Stimulated activated CD8-positive, alpha-beta memory T cell treated with anti-CD3 and anti-CD28 coated beads, Interleukin-15, amount 100 ng/mL, for 4 hours (primary cell): ENCODE data around the gene DDX6.
"Not testable (repeated sequence)": the region's sequence is repeated elsewhere in the genome, so short reads cannot be mapped to it uniquely, and the experiment has no call there.

Experiments
- DNase-seq, 2 donors: peaks; one replicate each; pipeline ENCODE4 v3.0.0-alpha.2; 2020; ENCODE audit warnings: low read depth in 2 of 2

Gene DDX6

DNA sequence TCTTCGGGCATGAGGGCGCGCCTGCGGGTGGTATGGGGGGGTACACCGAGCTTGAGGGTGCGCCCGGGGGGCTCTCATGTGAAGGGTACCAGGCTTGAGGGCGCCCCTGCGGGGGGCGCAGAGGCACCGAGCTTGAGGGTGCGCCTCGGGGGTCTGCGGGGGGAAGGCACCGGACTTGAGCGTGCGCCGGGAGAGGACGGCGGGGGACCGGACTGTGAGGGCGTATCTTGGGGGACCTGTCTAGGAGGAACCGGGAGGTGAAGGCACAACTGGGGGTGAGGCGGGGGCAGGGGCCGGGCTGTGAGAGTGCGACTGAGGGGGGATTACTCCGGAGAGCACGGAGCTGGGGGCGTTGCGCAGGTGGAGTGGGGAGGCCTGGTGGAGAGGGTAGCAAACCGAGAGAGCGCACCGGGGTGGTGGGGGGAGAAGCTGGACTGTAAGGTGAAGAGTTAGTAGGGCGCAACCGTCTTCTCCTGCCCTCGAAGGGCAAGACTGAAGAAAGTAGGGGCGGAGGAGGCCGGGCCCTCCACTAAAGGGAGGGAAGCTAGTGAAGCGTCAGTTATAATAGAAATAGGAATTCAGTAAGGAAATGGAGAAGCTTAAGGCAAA, 1.1 kb upstream of the DDX6 start:
- peak; percentile 21 for DNase-seq

DNA sequence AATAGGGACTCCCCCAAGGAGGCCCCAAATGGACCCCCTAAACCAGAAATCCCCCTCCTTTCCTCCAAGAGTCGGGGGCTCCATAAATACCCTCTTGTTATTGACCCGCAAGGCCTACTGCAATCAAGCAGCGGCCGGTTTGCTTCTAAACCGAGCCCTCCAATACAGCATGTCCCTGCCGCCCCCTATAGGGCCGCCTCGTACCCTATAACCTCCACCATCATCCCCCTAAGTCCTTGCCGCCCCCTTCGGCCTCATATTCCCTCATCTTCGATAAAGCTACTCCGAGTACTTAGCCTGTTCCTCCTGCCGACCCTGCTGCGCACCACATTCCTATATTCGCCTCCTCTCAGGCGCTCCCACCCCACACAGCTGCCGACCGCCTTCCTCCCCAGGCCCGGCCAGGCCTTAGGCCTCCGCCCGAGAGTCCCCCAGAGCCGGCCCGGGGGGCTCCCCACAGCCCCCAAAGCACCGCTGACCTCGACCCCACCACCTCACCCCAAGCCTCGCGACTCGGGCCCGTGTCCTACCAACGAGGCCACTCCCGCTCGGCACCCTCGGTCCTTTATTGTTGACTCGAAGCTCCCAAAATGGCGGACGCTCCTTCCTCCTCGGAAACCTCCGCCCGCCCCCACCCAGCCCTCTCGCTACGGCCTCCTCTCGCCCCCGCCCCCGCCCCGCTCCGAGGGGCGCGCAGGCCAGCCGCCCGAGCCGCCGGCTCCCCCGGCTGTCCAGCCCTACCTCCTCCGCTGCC, 430 bp downstream of the DDX6 start:
- DNase-seq = peak; percentile 21 to 39

DNA sequence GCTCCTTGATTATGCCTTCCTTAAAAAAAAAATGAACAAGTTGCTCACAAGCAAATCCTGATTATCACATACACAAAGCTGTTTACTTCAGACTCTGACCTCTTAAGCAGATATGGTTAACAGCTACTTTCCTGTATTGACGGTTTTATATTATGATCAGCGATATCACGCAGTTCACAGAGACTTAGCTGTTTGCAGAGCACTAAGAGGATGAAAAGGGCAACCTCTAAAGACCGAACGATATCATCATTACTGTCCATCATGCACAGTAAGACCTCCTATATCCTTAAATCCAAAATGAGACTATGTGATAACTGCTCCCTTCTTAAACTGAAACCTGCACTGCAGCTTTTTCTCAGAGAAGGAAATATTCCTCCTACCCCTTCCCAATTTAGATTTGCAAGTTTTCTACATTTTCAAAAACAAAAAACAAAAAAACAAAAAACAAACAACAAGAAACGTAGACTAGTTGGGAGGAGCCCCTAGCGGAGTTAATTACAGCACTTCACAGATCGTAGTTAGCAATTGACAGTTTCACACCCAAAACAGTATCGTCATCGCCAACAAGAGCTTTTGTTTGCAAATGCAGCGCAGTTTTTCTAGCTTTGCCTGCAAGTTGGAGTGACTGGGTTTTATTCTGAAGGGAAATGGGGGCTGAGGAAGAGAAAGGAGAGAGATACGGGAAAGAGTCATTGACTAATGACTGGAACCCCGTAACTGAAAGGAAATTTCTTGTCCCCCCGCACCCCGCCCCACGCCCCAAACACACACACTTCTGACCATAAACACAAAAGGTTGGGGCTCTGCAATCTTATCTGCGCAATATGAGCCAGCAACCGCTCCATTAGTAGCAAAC, 1.2 kb downstream of the DDX6 start:
- DNase-seq = peak in 1 of 2 donors; percentile 10

DNA sequence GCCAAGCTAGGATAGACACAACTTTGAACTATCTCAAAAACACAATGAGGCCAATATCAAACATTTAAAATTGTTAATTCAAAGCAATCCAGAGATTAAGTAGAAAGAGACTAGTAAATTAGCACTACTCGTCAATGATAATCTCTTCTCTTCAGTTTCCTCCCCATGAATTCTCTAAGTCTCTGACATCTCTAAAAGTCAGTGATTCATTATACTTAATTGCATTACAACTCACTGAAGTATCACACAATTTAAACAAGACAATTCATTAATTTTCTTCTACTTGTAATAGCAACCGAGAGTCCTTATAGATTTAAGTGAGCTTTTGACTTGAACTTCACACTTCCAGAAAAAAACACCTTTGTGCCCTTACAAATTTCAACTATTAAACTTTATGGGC, 4.3 kb downstream of the DDX6 start:
- no peak for DNase-seq

DNA sequence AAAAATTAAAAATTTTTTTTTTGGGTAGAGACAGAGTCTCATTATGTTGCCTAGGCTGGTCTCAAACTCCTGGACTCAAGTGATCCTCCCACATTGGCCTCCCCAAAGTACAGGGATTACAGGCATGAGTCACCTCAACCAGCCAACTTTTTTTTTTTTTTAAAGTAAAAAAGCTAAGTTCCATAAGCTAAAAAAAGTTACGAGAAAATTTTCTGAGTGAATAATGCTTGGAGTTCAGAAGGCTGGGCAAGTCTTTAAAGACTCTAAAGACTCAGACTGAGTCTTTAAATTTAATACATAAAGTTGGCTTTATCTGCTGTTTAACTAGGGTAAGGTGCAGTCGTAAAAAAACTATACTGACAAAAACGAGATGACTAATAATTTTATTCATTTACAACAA, 5.6 kb downstream of the DDX6 start:
- DNase-seq = no peak

DNA sequence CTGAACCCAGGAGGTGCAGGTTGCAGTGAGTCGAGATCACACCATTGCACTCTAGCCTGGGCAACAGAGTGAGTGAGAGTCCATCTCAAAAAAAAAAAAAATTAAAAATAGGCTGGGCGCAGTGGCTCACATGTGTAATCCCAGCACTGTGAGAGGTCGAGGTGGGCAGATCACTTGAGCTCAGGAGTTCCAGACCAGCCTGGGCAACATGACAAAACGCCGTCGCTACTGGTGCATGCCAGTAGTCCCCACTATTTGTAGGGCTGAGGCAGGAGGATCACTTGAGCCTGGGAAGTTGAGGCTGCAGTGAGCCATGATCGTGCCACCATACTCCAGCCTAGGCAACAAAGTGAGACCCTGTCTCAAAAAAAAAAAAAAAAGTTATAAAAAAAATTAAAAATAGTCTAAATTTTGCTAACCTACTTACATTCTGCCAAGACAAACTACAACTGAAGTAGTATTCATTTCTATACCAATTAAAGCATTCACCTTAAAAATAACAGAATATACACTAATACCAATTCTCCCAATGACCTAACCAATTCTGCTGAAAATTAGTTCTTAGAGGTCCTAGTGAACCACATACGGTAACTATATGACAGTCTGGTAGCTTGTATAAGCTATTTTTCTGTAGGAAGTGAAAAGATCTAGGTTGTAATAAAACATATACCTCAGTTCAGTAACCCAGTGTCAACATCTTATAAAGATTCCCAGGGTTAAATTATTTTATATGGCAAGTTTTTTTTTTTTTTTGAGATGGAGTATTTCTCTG, 7.1 kb downstream of the DDX6 start:
- no peak for DNase-seq

DNA sequence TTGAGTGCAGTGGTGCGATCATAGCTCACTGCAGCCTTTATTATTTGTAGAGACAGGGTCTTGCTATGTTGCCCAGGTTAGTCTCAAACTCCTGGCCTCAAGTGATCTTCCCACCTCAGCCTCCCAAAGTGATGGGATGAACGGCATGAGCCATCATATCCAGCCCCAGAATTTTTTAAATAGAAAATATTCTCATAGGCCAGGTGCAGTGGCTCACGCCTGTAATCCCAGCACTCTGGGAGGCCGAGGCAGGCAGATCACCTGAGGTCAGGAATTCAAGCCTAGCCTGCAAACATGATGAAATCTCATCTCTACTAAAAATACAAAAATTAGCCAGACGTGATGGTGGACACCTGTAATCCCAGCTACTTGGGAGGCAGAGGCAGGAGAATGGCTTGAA, 7.6 kb downstream of the DDX6 start:
- not testable (repeated sequence) for DNase-seq

DNA sequence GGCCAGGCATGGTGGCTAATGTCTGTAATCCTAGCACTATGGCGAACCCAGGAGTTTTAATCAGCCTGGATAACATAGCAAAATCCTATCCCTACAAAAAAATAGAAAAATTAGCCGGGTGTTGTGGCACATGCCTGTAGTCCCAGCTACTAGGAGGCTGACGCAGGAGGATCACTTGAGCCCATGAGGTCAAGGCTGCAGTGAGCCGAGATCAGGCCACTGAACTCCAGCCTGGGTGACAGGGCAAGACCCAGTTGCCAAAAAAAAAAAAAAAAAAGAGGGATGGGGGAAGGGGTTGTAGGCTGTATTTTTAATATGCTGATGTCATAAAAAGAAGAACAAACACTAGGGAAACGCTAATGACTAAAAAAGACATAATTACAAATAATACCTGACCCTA, 12.1 kb downstream of the DDX6 start:
- DNase-seq = no peak

DNA sequence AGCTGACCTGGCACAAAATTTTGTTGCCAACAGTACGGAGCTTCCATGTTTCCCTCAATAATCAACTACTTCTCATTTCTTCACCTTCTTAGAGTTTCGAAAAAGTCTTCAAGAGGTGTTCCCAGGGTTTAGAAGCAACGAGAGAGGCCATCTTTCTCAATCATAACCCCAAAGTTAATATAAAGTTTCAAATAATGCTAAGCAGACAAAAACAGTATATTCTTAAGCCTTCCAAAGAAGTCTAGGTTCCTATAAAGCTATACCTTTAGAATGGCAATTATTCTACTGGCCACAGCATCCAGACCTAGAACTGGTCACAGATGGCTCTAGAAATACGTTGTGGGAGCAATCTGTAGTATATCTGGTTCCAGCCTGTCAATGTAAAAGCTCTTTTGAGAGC, 16.9 kb downstream of the DDX6 start:
- DNase-seq = no peak

DNA sequence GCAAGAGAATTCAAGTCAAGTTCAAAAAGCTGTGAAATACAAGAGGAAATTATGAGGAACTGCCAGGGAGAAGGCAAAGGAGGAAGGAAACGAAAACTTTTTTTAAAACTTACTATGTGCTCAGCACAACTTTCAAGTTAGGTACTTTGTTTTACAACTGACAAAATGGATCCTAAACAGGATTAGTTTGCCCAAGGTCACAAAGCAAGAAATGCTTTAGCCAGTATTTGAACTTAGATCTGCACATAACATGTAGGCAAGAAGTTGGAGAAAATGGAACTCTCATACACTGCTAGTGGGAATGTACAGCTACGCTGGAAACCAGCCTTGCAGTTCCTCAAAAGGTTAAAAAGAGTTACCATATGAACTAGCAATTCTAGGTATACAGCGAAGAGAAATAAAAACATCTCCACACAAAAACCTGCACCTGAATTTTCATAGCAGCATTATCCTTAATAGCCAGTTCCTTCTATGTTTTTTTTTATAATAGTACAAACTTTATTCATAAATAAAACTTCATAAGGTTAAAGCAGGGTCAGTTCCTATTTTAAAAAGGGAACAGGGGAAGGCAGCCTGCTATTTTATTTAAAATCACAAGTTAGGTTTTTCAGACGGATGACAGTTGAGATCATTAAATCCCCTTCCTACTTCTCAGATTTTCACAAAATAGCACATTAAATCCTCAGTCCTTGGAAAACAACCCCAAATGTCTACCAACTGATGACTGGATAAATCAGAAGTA, 19.2 kb downstream of the DDX6 start:
- DNase-seq = no peak

DNA sequence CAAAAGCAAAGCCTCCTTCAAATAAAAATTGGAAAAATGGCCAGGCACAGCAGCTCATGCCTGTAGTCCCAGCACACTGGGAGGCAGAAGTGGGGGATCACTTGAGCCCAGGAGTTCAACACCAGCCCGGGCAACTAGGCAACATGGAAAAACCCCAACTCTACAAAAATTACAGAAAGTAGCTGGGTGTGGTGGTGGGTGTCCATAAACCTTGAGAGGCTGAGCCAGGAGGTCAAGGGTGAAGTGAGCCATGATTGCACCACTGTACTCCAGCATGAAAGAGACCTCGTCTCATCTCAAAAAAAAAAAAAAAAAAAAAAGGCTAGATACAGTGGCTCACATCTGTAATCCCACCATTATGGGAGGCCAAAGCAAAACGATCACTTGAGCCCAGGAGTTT, 22.3 kb downstream of the DDX6 start:
- no peak for DNase-seq

DNA sequence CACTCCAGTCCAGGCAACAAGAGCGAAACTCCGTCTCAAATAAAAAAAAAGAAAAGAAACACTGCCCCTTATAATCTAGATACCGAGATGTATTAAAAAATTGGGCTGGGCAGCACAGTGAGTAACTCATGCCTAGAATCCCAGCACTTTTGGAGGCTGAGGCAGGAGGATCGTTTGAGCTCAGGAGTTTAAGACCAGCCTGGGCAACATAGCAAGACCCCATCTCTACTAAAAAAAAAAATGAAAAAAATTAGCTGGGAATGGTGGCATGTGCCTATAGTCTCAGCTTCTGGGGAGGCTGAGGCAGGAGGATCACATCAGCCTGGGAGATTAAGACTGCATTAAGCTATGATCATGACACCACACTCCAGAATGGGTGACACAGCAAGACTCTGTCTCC, 24.9 kb downstream of the DDX6 start:
- no peak for DNase-seq

DNA sequence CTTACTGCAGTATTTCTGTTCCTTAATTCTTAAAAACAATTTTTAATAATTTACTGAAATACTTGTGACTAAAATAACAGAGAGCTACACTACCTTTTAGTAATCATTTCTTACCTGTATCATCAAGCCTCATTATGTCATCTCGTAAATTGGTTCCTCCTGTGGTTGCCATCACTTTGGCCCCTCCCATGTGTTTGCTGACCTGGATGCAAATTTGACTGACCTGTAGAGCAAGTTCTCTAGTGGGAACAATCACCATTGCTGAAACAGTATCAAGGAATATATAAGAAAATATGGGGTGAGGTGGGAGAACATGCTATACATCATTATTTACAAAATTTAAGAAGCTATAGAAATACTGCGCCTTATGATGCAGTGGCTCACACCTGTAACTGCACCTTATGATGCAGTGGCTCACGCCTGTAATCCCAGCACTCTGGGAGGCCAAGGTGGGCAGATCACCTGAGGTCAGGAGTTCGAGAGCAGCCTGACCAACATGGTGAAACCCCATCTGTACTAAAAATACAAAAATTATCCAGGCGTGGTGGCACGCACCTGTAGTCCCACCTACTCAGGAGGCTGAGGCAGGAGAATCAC, 25.8 kb downstream of the DDX6 start:
- DNase-seq = not testable (repeated sequence)

DNA sequence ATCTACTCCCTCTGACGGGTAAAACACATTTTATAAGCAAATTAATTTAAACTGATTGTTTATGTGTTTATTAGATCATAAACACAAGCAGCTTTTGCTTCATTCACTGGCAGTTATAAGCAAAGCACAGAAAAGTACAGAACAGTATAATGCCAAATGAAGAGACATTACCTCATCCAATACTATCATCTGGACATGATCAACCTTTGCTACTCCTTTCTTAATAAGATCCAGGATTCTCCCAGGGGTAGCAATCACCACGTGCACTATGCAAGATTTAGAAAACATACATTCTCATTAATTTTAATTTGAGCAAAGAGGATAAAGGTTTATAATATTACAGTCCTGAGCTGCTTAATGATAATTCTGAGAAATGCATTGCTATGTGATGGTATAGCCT, 27.9 kb downstream of the DDX6 start:
- no peak for DNase-seq

DNA sequence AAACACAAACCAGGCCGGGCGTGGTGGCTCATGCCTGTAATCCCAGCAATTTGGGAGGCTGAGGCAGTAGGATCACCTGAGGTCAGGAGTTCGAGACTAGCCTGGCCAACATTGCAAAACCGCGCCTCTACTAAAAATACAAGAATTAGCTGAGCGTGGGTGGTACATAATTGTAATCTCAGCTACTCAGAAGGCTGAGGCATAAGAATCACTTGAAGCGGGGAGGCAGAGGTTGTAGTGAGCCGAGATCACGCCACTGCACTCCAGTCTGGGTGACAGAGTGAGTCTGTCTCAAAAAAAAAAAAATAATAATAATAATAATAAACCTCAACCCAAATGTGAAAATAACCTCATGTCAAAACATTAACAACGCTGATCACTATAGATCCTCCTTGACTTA, 29.0 kb downstream of the DDX6 start:
- DNase-seq = not testable (repeated sequence)

DNA sequence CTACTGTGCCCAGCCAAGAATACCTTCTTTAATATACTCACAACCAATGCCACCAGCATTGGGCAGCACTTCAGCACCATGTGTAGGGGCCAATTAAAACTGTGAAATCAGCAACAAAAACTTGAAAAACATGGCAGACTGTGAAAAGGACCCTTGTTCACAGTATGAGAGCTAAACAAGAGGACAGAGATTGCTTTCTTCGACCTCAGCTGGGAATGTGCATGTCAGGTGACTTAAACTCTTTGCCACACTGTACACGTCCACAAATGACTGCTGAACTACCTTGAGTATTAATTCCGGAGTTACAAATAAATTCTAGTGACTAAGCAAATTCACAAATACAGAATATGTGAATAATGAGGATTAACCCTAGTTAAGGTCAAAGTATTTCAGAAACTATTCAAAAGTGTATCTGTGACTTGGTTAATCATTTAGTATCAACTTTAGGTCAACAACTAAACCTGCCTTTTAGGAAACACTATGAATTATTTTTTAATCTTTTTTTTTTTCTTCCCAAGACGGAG, 33.0 kb downstream of the DDX6 start:
- DNase-seq = no peak

DNA sequence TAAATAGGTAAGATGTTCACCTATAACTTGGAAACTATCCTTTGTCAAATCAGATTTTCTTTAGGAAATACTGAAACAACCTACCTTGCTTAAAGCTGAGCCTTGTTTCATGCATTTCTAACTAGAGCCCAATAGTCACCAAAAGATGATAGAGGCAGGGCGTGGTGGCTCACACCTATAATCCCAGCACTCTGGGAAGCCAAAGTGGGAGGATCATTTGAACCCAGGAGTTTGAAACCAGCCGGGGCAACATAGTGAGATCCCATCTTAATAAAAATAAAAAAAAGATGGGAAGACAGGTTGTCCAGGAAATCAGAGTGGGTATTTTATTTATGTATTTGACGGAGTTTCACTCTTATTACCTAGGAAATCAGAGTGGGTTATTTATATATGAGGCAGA, 38.3 kb downstream of the DDX6 start:
- no peak for DNase-seq

DNA sequence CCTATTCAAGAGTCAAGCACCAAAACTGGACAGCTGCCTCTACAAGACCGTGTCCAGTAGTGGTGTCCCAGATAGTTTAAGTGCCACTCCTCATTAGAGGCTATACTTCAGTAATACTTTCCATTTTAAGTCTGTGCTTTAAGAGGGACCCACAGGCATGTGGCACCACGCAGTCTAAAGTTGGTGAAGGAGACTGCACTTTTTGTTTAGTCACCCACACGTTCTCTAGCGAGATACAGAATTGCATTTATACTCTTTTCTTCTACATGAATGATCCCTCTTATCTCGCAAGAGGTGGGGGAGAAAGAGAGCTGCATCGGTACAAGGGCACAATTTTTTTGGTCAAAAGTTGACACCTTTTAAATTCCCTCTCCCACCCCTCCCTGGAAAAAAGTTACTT, 41.5 kb downstream of the DDX6 start:
- no peak for DNase-seq

DNA sequence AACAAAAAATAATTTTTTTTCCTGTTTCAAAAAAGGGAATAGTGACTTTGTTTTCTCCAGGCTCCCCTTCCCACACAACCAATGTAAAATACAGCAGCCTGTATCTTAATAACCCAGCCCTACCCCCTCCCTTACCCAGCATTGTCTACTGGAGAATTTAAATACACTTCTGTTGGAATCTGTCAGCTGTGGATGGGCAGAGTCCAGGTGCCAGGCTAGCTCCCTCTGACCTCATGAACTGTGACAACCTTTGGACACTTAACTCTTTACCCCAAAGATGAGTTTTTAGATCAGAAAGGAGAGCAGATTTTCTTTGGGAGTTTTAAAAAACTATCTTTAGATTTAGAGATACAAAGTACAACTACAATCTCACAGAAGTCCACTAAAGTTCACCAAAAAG, 42.9 kb downstream of the DDX6 start:
- no peak for DNase-seq

DNA sequence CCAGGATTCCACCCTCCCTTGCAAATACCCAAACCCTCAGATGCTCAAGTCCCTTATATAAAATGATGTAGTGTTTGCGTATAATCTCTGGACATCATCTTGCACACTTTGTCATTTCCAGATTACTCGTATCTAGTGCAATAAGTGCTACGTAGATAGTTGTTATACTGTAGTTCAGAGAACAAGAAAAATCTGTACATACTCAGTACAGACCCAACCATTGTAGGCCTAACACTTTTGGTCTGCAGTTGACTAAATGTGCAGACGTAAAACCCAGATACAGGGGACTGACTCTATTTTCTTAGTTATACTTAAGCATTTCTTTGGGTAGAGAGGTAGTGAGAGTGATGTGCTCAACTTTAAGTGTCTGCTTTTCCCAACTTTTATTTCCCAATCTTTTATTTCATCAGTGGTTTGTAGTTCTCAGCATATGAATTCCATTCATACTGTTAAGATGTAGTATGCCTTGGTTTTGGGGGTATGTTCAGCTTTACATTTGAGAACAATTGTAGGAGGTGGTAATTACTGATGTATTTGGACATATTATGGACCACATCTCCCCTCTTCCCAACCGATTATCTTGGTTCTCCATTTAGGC, 43.9 kb downstream of the DDX6 start:
- DNase-seq = no peak
